ENCODE data around the gene RNF212. TPM values are rescaled to one million over a fixed set of nuclear protein-coding genes. Genes with fewer than 3 reads are reported as not detected.

The RNF212 gene
- total and polyA plus RNA-seq, 9 of the 15 experiments (the other 6 are each of a cell fraction or from before 2014, with no cell fraction given): 0.04 TPM; not detected in 8

GRCh38 chr4:1137063-1137776 lies 23.9 kb upstream of the RNF212 start:
- ChIA-PET CTCF (ENCODE audit: low intra/inter-chr PET ratio) (no interaction called here), POLR2A (interaction anchor here (0.5 to 0.7 kb wide), 3 partner anchors 11 to 114 kb away, joined by 3 to 4 read pairs (median 3); no protein-coding TSS in a partner anchor)
- H4K20me1 ChIP-seq (replicated peaks; ENCODE audit: control insufficient read depth, insufficient read depth, low read length): no peaks in the 10 kb centered on the region
- WGBS (ENCODE audit: insufficient coverage, low coverage, missing lambda C conversion rate): 2% methylated on average over 8 of the region's 8 CpGs
- in situ Hi-C loops (cut with MboI) (loop anchor here (10.0 kb wide), 1 partner anchor 488 kb away; no protein-coding TSS in a partner anchor), intact Hi-C loops (cut with micrococcal nuclease) (no loop called here)
- peaks cover 29 to 43% of the 10 kb centered on the region in 2 experiments; a peak in 4 of 5 replicates for H3K27me3 ChIP-seq (ENCODE audit: control insufficient read depth in 2 of 2, insufficient read depth in 2 of 2, low read length in 2 of 2)
- H3K9me3 ChIP-seq (replicated peaks; ENCODE audit: control insufficient read depth, insufficient read depth, low read depth, low read length): no peaks in the 10 kb centered on the region
- H3K79me2 ChIP-seq (ENCODE audit: control insufficient read depth, insufficient read depth, low read length): no peaks in the 10 kb centered on the region
- no peak overlapping the region for H3K4me2 ChIP-seq (ENCODE audit: insufficient read depth, low read length)
- H3K36me3 ChIP-seq (ENCODE audit: control insufficient read depth, insufficient read depth, low read length): no peaks in the 10 kb centered on the region
- 0 out of 2 replicates have a peak overlapping the region, but pooled peaks have one; percentile 10 for H2AFZ ChIP-seq (ENCODE audit: low read depth, low read length)
- BruUV-seq (replicated peaks): no TSS peak
- no peak for ATAC-seq
- TF ChIP-seq FOXO4 (CRISPR knock-in tag; IDR thresholded peaks at IDR 0.05) (no peak), CBX2 (IDR thresholded peaks at IDR 0.05; ENCODE audit: insufficient read depth, low read length, poor library complexity, severe bottlenecking) (peak; percentile 24), CBX8 (IDR thresholded peaks at IDR 0.05; ENCODE audit: borderline replicate concordance, extremely low read depth, low read depth, low read length, poor library complexity, severe bottlenecking) (peak; percentile 69), ZNF512 (tag; IDR thresholded peaks at IDR 0.05) (peak; percentile 74; the same call in 1 of the 2 replicates), FOXA1 (IDR thresholded peaks at IDR 0.05; ENCODE audit: borderline replicate concordance) (no peak), SRSF9 (IDR thresholded peaks at IDR 0.05; ENCODE audit: borderline replicate concordance, low read depth, low read length) (no peak)
- no peak overlapping the region for H3K9ac ChIP-seq (ENCODE audit: insufficient read depth in 1 of 2, low read depth in 2 of 2, low read length in 2 of 2)
- no peaks in the 10 kb centered on the region for H3K4me1 ChIP-seq (replicated peaks in 1 of 2; ENCODE audit: control insufficient read depth in 2 of 2, insufficient read depth in 2 of 2, low read length in 2 of 2)
- no peak for DNase-seq (ENCODE audit: extremely low read depth in 1 of 4, low spot score in 3 of 4)
- no peaks in the 10 kb centered on the region for H3K9me1 ChIP-seq (ENCODE audit: control insufficient read depth, insufficient read depth, low read length)
- no peak overlapping the region for H3K27ac ChIP-seq (ENCODE audit: extremely low read depth, low read depth, low read length)
- peak; percentile 44 for FAIRE-seq
- H3K4me3 ChIP-seq: no peak overlapping the region

Data from K562 (cell line).